NT2/D1 (cell line): ENCODE data around the gene IFNL3.

Experiments
- SUZ12 ChIP-seq: IDR thresholded peaks from 2 replicates; pipeline ENCODE4 v1.6.1; 2011; ENCODE audit not compliant: insufficient read length, insufficient read depth; ENCODE audit errors: extremely low read depth
- YY1 ChIP-seq: IDR thresholded peaks from 2 replicates; pipeline ENCODE4 v1.6.1; 2011; ENCODE audit not compliant: insufficient read length, insufficient read depth
- ZNF274 ChIP-seq: IDR thresholded peaks from 2 replicates; pipeline ENCODE4 v1.6.1; 2011; ENCODE audit warnings: mild to moderate bottlenecking, low read depth, low read length

DNA sequence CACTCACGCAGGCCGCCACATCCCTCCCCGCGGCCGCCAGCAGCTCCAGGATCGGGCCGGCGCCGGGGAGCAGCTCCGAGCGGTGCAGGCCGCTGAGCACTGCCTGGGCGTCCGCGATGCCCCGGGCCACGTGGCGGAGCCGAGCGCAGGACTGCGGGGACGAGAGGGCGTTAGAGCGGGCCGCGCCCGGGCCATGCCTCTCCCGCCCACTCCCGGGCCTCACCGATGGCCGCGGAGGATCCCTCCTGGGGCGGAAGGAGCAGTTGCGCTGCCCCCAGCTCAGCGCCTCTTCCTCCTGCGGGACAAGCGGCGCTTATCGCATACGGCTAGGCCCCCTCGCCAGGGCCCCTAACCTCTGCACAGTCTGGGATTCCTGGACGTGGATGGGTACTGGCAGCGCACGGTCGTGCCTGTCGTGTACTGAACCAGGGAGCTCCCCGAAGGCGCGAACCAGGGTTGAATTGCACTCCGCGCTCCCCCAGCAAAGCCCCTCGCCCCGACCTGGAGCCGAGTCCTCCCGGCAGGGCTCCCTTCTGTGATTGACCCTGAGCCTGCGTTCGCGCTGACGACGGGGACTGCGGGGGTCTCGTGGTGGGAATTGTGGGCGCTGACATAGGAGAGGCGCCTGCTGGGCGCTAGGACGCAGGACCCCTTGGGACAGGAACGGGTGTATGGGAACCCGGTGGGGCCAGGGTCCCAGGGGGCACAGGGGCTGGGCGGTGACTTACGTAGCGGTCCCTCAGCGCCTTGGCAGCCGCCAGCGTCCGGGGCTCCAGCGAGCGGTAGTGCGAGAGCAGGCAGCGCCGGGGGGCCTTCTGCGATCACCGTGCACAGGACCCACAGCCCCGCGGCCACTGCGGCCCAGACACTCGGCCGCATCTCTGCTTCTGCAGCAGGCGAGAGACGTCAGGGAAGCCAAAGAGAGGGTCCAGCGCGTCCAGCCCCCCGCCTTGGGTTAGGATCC lies 3.2 kb upstream of the IFNL3 start:
- TF ChIP-seq SUZ12: no peak
- TF ChIP-seq YY1: no peak
- no peak for TF ChIP-seq ZNF274
